ENCODE measurements around the gene MRPL39.

The MRPL39 gene

GRCh38 chr21:25608044-25608737 is 910 bp upstream of the MRPL39 start:
- DNase-seq = peak; percentile 50 to 71

- no peak for DNase-seq
Measured at GRCh38 chr21:25589887-25590286, 17.4 kb downstream of the MRPL39 start.

- DNase-seq = no peak
Measured at GRCh38 chr21:25586791-25587190, 20.5 kb downstream of the MRPL39 start.

GRCh38 chr21:25586326-25586725 is 21.0 kb downstream of the MRPL39 start:
- DNase-seq = no peak

- no peak for DNase-seq
Measured at GRCh38 chr21:25584833-25585676, 22.2 kb downstream of the MRPL39 start.

- DNase-seq = no peak
Measured at GRCh38 chr21:25583370-25584130, 23.7 kb downstream of the MRPL39 start.

- DNase-seq = peak in 1 of 2 experiments; percentile 4
Measured at GRCh38 chr21:25582888-25583287, 24.4 kb downstream of the MRPL39 start.

GRCh38 chr21:25582164-25582790 is 25.0 kb downstream of the MRPL39 start:
- no peak for DNase-seq

GRCh38 chr21:25581582-25581981 is 25.7 kb downstream of the MRPL39 start:
- DNase-seq = no peak

GRCh38 chr21:25580912-25581260 is 26.4 kb downstream of the MRPL39 start:
- DNase-seq = no peak

GRCh38 chr21:25579226-25580013 is 27.9 kb downstream of the MRPL39 start:
- no peak for DNase-seq

- DNase-seq = no peak
Measured at GRCh38 chr21:25578056-25578961, 29.0 kb downstream of the MRPL39 start.

GRCh38 chr21:25577424-25578055 is 29.7 kb downstream of the MRPL39 start:
- no peak for DNase-seq

- peak in 1 of 2 experiments; percentile 1 for DNase-seq
Measured at GRCh38 chr21:25573409-25574206, 33.7 kb downstream of the MRPL39 start.

GRCh38 chr21:25572861-25573310 is 34.4 kb downstream of the MRPL39 start:
- DNase-seq = no peak

GRCh38 chr21:25571726-25572121 is 35.6 kb downstream of the MRPL39 start:
- no peak for DNase-seq

- DNase-seq = no peak
Measured at GRCh38 chr21:25569711-25570110, 37.6 kb downstream of the MRPL39 start.

- no peak for DNase-seq
Measured at GRCh38 chr21:25569084-25569483, 38.2 kb downstream of the MRPL39 start.

- no peak for DNase-seq
Measured at GRCh38 chr21:25568246-25568645, 39.0 kb downstream of the MRPL39 start.

- no peak for DNase-seq
Measured at GRCh38 chr21:25567472-25567871, 39.8 kb downstream of the MRPL39 start.

Measured in NCI-H2081 (cell line).